K562 (cell line): ENCODE data around the gene CRACDL. TPM values are rescaled to one million over a fixed set of nuclear protein-coding genes. Genes with fewer than 3 reads are reported as not detected.

Experiments
- ATAC-seq: fragments of 200-7000 bp; cut with Tn5 transposase; 3 replicates; pipeline ENCODE4 v1.9.1; 2020; ENCODE audit warnings: moderate library complexity
- BruUV-seq: library from RNA; stranded (reverse); fragments of 400-500 nt; replicated peaks from 2 replicates; lab custom pipeline; 2021; lab: Mats Ljungman, UMichigan
- CTCF ChIA-PET: fragments of 300-600 bp; formaldehyde crosslinking; extraction: SDS; loops from one replicate; lab custom pipeline; 2021; ENCODE audit warnings: low intra/inter-chr PET ratio; lab: Yijun Ruan, JAX
- POLR2A ChIA-PET: fragments of 300-600, 350-650 bp; sonication (Branson Sonifier 250); formaldehyde crosslinking; extraction: SDS; loops from one replicate; lab custom pipeline; 2021; ENCODE audit warnings: antibody characterized with exemption, inconsistent platforms; lab: Yijun Ruan, JAX
- DNase-seq, 4 experiments: peaks; one replicate each; pipeline versions ENCODE4 v3.0.0 to v3.0.0-alpha.2; 2011 to 2018; ENCODE audit warnings: low spot score in 3 of 4, mixed read lengths in 3 of 4; ENCODE audit errors: extremely low read depth in 1 of 4
- FAIRE-seq: peaks from 2 replicates; lab custom pipeline; 2011; peaks lifted over from hg19 to GRCh38; lab: Jason Lieb, UNC
- H2AFZ ChIP-seq: 2 replicates; pipeline ENCODE4 v1.6.0; 2011; ENCODE audit warnings: low read depth, low read length, control low read depth, inconsistent platforms
- H3K27ac ChIP-seq: fragments of 200-600 bp; 3 replicates; pipeline ENCODE4 v1.8.0; 2011; ENCODE audit warnings: low read depth, mild to moderate bottlenecking, control low read depth, inconsistent platforms, low read length, moderate library complexity, mixed read lengths; ENCODE audit errors: extremely low read depth
- H3K27me3 ChIP-seq, 2 experiments: fragments of 300-600 bp in 1 of 2; 2 replicates in 1 of 2; 3 replicates in 1 of 2; pipeline versions ENCODE4 v1.6.0 to v1.8.0; 2011; ENCODE audit warnings: inconsistent platforms in 2 of 2, low read length in 2 of 2, mild to moderate bottlenecking in 1 of 2, mixed read lengths in 1 of 2, moderate library complexity in 1 of 2; ENCODE audit not compliant: control insufficient read depth in 2 of 2, insufficient read depth in 2 of 2
- H3K36me3 ChIP-seq: fragments of 300-600 bp; 3 replicates; pipeline ENCODE4 v1.8.0; 2011; ENCODE audit warnings: mild to moderate bottlenecking, low read length, inconsistent platforms; ENCODE audit not compliant: control insufficient read depth, insufficient read depth
- H3K4me1 ChIP-seq, 2 experiments: fragments of 200-600 bp in 1 of 2; replicated peaks in 1 of 2; 2 replicates in 1 of 2; 3 replicates in 1 of 2; pipeline versions ENCODE4 v1.5.1 to v1.8.0; 2011; ENCODE audit warnings: inconsistent platforms in 2 of 2, low read length in 2 of 2, mild to moderate bottlenecking in 1 of 2, mixed read lengths in 1 of 2, moderate library complexity in 1 of 2; ENCODE audit not compliant: control insufficient read depth in 2 of 2, insufficient read depth in 2 of 2
- H3K4me2 ChIP-seq: 2 replicates; pipeline ENCODE4 v1.6.1; 2011; ENCODE audit warnings: low read length, control low read depth, inconsistent platforms, mixed read lengths; ENCODE audit not compliant: insufficient read depth
- H3K4me3 ChIP-seq: fragments of 200-600 bp; sonication (generic), shearing (Covaris generic); 2 replicates; pipeline ENCODE4 v1.5.1; 2016; ENCODE audit warnings: control low read depth, inconsistent platforms
- H3K79me2 ChIP-seq: fragments of 200-600 bp; 3 replicates; pipeline ENCODE4 v1.8.0; 2011; ENCODE audit warnings: low read length, inconsistent platforms; ENCODE audit not compliant: control insufficient read depth, insufficient read depth
- H3K9ac ChIP-seq, 2 experiments: 2 replicates each; pipeline versions ENCODE4 v1.6.0 to v1.6.1; 2011; ENCODE audit warnings: low read depth in 2 of 2, low read length in 2 of 2, control low read depth in 1 of 2, inconsistent platforms in 1 of 2, mild to moderate bottlenecking in 1 of 2, mixed read lengths in 1 of 2; ENCODE audit not compliant: insufficient read depth in 1 of 2
- H3K9me1 ChIP-seq: one replicate; pipeline ENCODE4 v1.6.0; 2011; ENCODE audit warnings: inconsistent platforms, mild to moderate bottlenecking, low read length, moderate library complexity; ENCODE audit not compliant: control insufficient read depth, insufficient read depth
- H3K9me3 ChIP-seq: replicated peaks from 2 replicates; pipeline ENCODE4 v1.5.1; 2011; ENCODE audit warnings: low read depth, low read length, inconsistent platforms; ENCODE audit not compliant: control insufficient read depth, insufficient read depth
- H4K20me1 ChIP-seq: replicated peaks from 2 replicates; pipeline ENCODE4 v1.6.1; 2011; ENCODE audit warnings: low read length, inconsistent platforms, mixed read lengths; ENCODE audit not compliant: control insufficient read depth, insufficient read depth
- ARID1B ChIP-seq: fragments of 450-650 bp; IDR thresholded peaks from 2 replicates; pipeline ENCODE4 v1.6.1; 2016; ENCODE audit warnings: antibody characterized with exemption, mild to moderate bottlenecking, inconsistent platforms
- FOXA3 ChIP-seq, 2 experiments: fragments of 450-650 bp in 1 of 2; sonication (generic) in 1 of 2; formaldehyde crosslinking; IDR thresholded peaks in 1 of 2; conservative IDR thresholded peaks in 1 of 2; 2 replicates each; pipeline versions ENCODE4 v1.4.0 to v1.8.0; 2020 to 2022; ENCODE audit warnings: mild to moderate bottlenecking in 2 of 2, missing genetic modification reagents in 1 of 2
- HMG20A ChIP-seq: fragments of 450-650 bp; formaldehyde crosslinking; conservative IDR thresholded peaks from 2 replicates; pipeline ENCODE4 v1.4.0; 2020; ENCODE audit warnings: mild to moderate bottlenecking, mixed read lengths
- IRF2 ChIP-seq: sonication (generic); formaldehyde crosslinking; IDR thresholded peaks from 2 replicates; pipeline ENCODE4 v1.8.1; 2022; ENCODE audit warnings: mild to moderate bottlenecking, missing genetic modification reagents
- MCM3 ChIP-seq: fragments of 450-650 bp; IDR thresholded peaks from 2 replicates; pipeline ENCODE4 v1.6.1; 2016
- MYNN ChIP-seq, 2 experiments: sonication (generic); formaldehyde crosslinking in 1 of 2; IDR thresholded peaks; 2 replicates each; pipeline versions ENCODE4 v1.5.0 to v1.6.1; 2016 to 2020; ENCODE audit warnings: antibody characterized with exemption in 1 of 2, missing genetic modification reagents in 1 of 2
- PHF20 ChIP-seq: fragments of 450-650 bp; IDR thresholded peaks from 2 replicates; pipeline ENCODE4 v1.6.1; 2018; ENCODE audit not compliant: partially characterized antibody
- RFX5 ChIP-seq: IDR thresholded peaks from 2 replicates; pipeline ENCODE4 v1.6.1; 2011; ENCODE audit warnings: low read depth, mild to moderate bottlenecking, improper control_type of control experiment, low read length
- ZBTB7A ChIP-seq: IDR thresholded peaks from 2 replicates; pipeline ENCODE4 v1.6.1; 2011; ENCODE audit warnings: low read depth, mild to moderate bottlenecking, low read length, moderate library complexity, borderline replicate concordance; ENCODE audit not compliant: control insufficient read depth
- ZC3H8 ChIP-seq: fragments of 450-650 bp; IDR thresholded peaks from 2 replicates; pipeline ENCODE4 v1.6.1; 2017
- ZNF224 ChIP-seq: sonication (generic); formaldehyde crosslinking; IDR thresholded peaks from 2 replicates; pipeline ENCODE4 v1.8.0; 2022; ENCODE audit warnings: mild to moderate bottlenecking, missing genetic modification reagents
- ZNF561 ChIP-seq: fragments of 450-650 bp; formaldehyde crosslinking; conservative IDR thresholded peaks from 2 replicates; pipeline ENCODE4 v1.4.0; 2020; ENCODE audit warnings: mild to moderate bottlenecking, moderate library complexity
- ZNF77 ChIP-seq: fragments of 250-450 bp; sonication (Bioruptor Pico); IDR thresholded peaks from 2 replicates; pipeline ENCODE4 v1.5.0; 2020
- WGBS: fragments of 100-300 bp; shearing (Covaris generic); methylation state at CpG from one replicate; pipeline ENCODE4 v1.1.6; 2016; ENCODE audit warnings: low coverage, mixed read lengths; ENCODE audit not compliant: insufficient coverage; ENCODE audit errors: missing lambda C conversion rate; 5-methylcytosine and 5-hydroxymethylcytosine counted together
- in situ Hi-C: fragments of 300-500 bp; cut with MboI; formaldehyde crosslinking; loops from 4 replicates; pipeline ENCODE4 v1.15.0; 2018; ENCODE audit warnings: inconsistent platforms, mixed read lengths
- intact Hi-C: fragments of 100-400 bp; cut with micrococcal nuclease; formaldehyde crosslinking; loops from 2 replicates; pipeline ENCODE4 v1.14.2; 2022
- polyA plus RNA-seq, 8 experiments: library from polyadenylated mRNA; depleted of rRNA in 4 of 8; stranded (reverse) in 5 of 8; unstranded in 3 of 8; fragments of >200 nt; fragmentation: Nextera tagmentation in 2 of 8; fragmentation: Illumina TruSeq in 1 of 8; extraction: Ambion mirVana in 2 of 8; extraction: Trizol in 1 of 8; gene quantifications; 2 replicates each; pipeline versions ENCODE4 v1.2.1 to v1.2.3, GENCODE V29; 2011 to 2014; ENCODE audit warnings: inconsistent platforms in 1 of 8, missing spikeins in 1 of 8
- total RNA-seq, 7 experiments: library from RNA; depleted of rRNA in 6 of 7; stranded (reverse); fragments of >200 nt in 6 of 7; fragmentation: Illumina TruSeq in 2 of 7; extraction: Trizol in 2 of 7; gene quantifications; 2 replicates each; pipeline versions ENCODE4 v1.2.1 to v1.2.3, GENCODE V29; 2011 to 2021; ENCODE audit warnings: low replicate concordance in 1 of 7
- TF ChIP-seq, protein P1 (sequence below): sonication (generic); formaldehyde crosslinking; IDR thresholded peaks from 2 replicates; pipeline ENCODE4 v1.8.0; 2023; ENCODE audit warnings: mild to moderate bottlenecking, missing genetic modification reagents
- TF ChIP-seq, protein P2 (sequence below): fragments of 250-450 bp; sonication (Bioruptor Pico); IDR thresholded peaks from 2 replicates; pipeline ENCODE4 v1.5.0; 2020; ENCODE audit warnings: mild to moderate bottlenecking, borderline replicate concordance
- TF ChIP-seq, protein P3 (sequence below): fragments of 200-400 bp; formaldehyde crosslinking; IDR thresholded peaks from 2 replicates; pipeline ENCODE4 v1.6.1; 2017; ENCODE audit warnings: mild to moderate bottlenecking, low read depth, low read length, moderate library complexity

CRACDL gene
- total and polyA plus RNA-seq, 9 of the 15 experiments (the other 6 are each of a cell fraction or from before 2014, with no cell fraction given), result not detected

DNA sequence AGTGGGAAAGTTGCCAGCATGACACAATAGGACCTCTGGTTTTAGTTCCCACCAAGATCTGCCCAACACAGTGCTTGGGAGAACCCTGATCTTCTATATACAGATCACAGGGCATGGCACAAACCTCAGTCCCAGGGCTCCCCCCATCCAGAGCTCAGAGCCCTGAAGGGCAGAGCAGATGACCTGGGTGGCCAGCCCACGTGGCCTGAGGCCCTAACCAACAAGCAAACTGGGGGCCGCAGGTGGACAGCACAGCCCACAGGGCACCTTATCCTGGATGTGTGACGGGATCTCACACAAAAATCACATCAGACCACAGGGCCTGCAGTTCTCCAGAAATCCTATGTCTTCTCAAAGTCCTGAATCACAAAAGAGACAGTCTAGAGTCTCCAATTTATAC is 34.7 kb downstream of the CRACDL start (continued):
- TF ChIP-seq, protein P1, sequence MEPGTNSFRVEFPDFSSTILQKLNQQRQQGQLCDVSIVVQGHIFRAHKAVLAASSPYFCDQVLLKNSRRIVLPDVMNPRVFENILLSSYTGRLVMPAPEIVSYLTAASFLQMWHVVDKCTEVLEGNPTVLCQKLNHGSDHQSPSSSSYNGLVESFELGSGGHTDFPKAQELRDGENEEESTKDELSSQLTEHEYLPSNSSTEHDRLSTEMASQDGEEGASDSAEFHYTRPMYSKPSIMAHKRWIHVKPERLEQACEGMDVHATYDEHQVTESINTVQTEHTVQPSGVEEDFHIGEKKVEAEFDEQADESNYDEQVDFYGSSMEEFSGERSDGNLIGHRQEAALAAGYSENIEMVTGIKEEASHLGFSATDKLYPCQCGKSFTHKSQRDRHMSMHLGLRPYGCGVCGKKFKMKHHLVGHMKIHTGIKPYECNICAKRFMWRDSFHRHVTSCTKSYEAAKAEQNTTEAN (CRISPR knock-in tag), result no peak
- TF ChIP-seq ARID1B (no peak), ZBTB7A (no peak), RFX5 (no peak), MCM3 (no peak)
- TF ChIP-seq, protein P2, sequence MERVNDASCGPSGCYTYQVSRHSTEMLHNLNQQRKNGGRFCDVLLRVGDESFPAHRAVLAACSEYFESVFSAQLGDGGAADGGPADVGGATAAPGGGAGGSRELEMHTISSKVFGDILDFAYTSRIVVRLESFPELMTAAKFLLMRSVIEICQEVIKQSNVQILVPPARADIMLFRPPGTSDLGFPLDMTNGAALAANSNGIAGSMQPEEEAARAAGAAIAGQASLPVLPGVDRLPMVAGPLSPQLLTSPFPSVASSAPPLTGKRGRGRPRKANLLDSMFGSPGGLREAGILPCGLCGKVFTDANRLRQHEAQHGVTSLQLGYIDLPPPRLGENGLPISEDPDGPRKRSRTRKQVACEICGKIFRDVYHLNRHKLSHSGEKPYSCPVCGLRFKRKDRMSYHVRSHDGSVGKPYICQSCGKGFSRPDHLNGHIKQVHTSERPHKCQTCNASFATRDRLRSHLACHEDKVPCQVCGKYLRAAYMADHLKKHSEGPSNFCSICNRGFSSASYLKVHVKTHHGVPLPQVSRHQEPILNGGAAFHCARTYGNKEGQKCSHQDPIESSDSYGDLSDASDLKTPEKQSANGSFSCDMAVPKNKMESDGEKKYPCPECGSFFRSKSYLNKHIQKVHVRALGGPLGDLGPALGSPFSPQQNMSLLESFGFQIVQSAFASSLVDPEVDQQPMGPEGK (CRISPR knock-in tag), result no peak
- TF ChIP-seq, all 486 proteins: peak for 0

DNA sequence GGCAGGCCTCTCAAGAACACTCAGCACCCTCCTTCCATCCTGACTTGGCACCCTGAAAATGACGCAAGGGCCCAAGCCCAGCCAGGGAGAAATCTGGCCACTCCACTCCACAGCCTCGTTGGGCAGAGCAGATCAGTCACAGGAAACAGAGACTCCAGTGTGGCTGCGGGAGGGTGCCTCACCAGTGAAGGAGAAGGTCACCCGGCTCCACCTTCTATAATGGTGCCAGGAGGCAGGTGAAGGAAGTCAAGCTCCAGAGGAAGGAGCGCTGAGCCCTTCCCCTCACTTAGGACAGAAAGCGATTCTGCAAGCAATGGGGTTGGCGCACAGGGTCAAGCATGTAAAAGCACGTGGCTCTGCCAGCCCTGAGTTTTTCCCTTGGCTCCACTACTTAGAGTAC is 35.3 kb downstream of the CRACDL start:
- ATAC-seq (no peak), FAIRE-seq (no peak), DNase-seq (no peak)
- no TSS peak for BruUV-seq
- H3K36me3 ChIP-seq, result no peaks in the 10 kb centered on the region
- WGBS, result 2% methylated on average over 7 of the region's 8 CpGs
- H2AFZ ChIP-seq, result no peak overlapping the region
- H3K4me3 ChIP-seq, result no peak overlapping the region
- CTCF ChIA-PET, result no interaction called here
- H3K9ac ChIP-seq, result no peak overlapping the region
- no peaks in the 10 kb centered on the region for H3K9me1 ChIP-seq
- H4K20me1 ChIP-seq, result peaks cover 6% of the 10 kb centered on the region; the same call in 1 of the 2 replicates
- no peak overlapping the region for H3K27ac ChIP-seq
- no peaks in the 10 kb centered on the region for H3K4me1 ChIP-seq
- peaks cover 22 to 66% of the 10 kb centered on the region in 2 experiments; a peak in 4 of 5 replicates for H3K27me3 ChIP-seq
- no peaks in the 10 kb centered on the region for H3K79me2 ChIP-seq
- intact Hi-C loops (no loop called here), in situ Hi-C loops (no loop called here)
- no peaks in the 10 kb centered on the region for H3K9me3 ChIP-seq
- POLR2A ChIA-PET, result no interaction called here
- no peak overlapping the region for H3K4me2 ChIP-seq
- no peak for TF ChIP-seq PHF20
- TF ChIP-seq, protein P1 (CRISPR knock-in tag), result no peak
- no peak for TF ChIP-seq ZNF561 (CRISPR knock-in tag)
- TF ChIP-seq HMG20A (CRISPR knock-in tag), result no peak
- TF ChIP-seq ZNF224, result no peak
- no peak for TF ChIP-seq ZNF77
- TF ChIP-seq IRF2 (CRISPR knock-in tag), result no peak
- TF ChIP-seq, protein P3, sequence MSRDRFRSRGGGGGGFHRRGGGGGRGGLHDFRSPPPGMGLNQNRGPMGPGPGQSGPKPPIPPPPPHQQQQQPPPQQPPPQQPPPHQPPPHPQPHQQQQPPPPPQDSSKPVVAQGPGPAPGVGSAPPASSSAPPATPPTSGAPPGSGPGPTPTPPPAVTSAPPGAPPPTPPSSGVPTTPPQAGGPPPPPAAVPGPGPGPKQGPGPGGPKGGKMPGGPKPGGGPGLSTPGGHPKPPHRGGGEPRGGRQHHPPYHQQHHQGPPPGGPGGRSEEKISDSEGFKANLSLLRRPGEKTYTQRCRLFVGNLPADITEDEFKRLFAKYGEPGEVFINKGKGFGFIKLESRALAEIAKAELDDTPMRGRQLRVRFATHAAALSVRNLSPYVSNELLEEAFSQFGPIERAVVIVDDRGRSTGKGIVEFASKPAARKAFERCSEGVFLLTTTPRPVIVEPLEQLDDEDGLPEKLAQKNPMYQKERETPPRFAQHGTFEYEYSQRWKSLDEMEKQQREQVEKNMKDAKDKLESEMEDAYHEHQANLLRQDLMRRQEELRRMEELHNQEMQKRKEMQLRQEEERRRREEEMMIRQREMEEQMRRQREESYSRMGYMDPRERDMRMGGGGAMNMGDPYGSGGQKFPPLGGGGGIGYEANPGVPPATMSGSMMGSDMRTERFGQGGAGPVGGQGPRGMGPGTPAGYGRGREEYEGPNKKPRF, result no peak
- TF ChIP-seq MYNN (IDR thresholded peaks at IDR 0.05), result no peak
- TF ChIP-seq MYNN (CRISPR knock-in tag; IDR thresholded peaks at IDR 0.05), result no peak
- TF ChIP-seq FOXA3 (CRISPR knock-in tag; conservative IDR thresholded peaks at IDR 0.05 in 1 of 2, IDR thresholded peaks at IDR 0.05 in 1 of 2), result no peak
- no peak for TF ChIP-seq ZC3H8
